Jurkat, Clone E6-1 (cell line): ENCODE measurements around the gene EXOC3L1.
A peak's percentile ranks its signal among the peaks of the same experiment; 100 is the strongest.

Experiments
- DNase-seq: peaks from one replicate; pipeline ENCODE4 v3.0.0-alpha.2; 2011; ENCODE audit warnings: low read depth, low spot score
- H3K4me3 ChIP-seq: 2 replicates; pipeline ENCODE4 v1.5.1; 2011; ENCODE audit warnings: mild to moderate bottlenecking, low read length, control low read depth, moderate library complexity

Gene EXOC3L1

GRCh38 chr16:67201411-67202345 lies 11.7 kb upstream of the EXOC3L1 start:
- DNase-seq, result no peak
- no peak overlapping the region for H3K4me3 ChIP-seq

GRCh38 chr16:67200491-67200890 lies 10.6 kb upstream of the EXOC3L1 start:
- DNase-seq, result no peak
- no peak overlapping the region for H3K4me3 ChIP-seq

GRCh38 chr16:67199808-67200198 lies 9.9 kb upstream of the EXOC3L1 start:
- no peak overlapping the region for H3K4me3 ChIP-seq
- no peak for DNase-seq

- DNase-seq, result no peak
Measured at GRCh38 chr16:67199011-67199807, 9.3 kb upstream of the EXOC3L1 start, which contains the start of gene ELMO3. Gene ELMO3, plus strand, starts transcription at chr16:67199131. Its CDS starts 196 bp downstream, at chr16:67199327.

GRCh38 chr16:67198238-67198734 lies 8.3 kb upstream of the EXOC3L1 start:
- DNase-seq, result peak; percentile 25
- H3K4me3 ChIP-seq, result no peak overlapping the region

More at GRCh38 chr16:67199011-67199807, 9.3 kb upstream of the EXOC3L1 start, which contains the start of gene ELMO3:
- no peak within 1 kb of the TSS for H3K4me3 ChIP-seq

- DNase-seq, result no peak
- H3K4me3 ChIP-seq, result no peak overlapping the region
Measured at GRCh38 chr16:67197704-67198103, 7.8 kb upstream of the EXOC3L1 start.

- no peak for DNase-seq
- no peak overlapping the region for H3K4me3 ChIP-seq
Measured at GRCh38 chr16:67196881-67197280, 6.9 kb upstream of the EXOC3L1 start.

- DNase-seq, result no peak
- no peak overlapping the region for H3K4me3 ChIP-seq
Measured at GRCh38 chr16:67195676-67196075, 5.7 kb upstream of the EXOC3L1 start.

GRCh38 chr16:67194260-67194659 lies 4.3 kb upstream of the EXOC3L1 start:
- H3K4me3 ChIP-seq, result no peak overlapping the region
- DNase-seq, result no peak

- peak overlapping the region; percentile 100 for H3K4me3 ChIP-seq
- no peak for DNase-seq
Measured at GRCh38 chr16:67193536-67193935, 3.6 kb upstream of the EXOC3L1 start.

- no peak for DNase-seq
- peak overlapping the region; percentile 100 for H3K4me3 ChIP-seq
Measured at GRCh38 chr16:67192781-67193361, 2.9 kb upstream of the EXOC3L1 start.

- DNase-seq, result peak; percentile 88
Measured at GRCh38 chr16:67191995-67192681, 2.2 kb upstream of the EXOC3L1 start, which contains the start of gene E2F4. Gene E2F4, plus strand, starts transcription at chr16:67192155. Its CDS starts 73 bp downstream, at chr16:67192228.

GRCh38 chr16:67191411-67191994 lies 1.6 kb upstream of the EXOC3L1 start:
- H3K4me3 ChIP-seq, result peak overlapping the region; percentile 100
- DNase-seq, result no peak

More at GRCh38 chr16:67191995-67192681, 2.2 kb upstream of the EXOC3L1 start, which contains the start of gene E2F4:
- H3K4me3 ChIP-seq, result peak within 1 kb of the TSS; percentile 100

- no peak for DNase-seq
- H3K4me3 ChIP-seq, result no peak overlapping the region
Measured at GRCh38 chr16:67190448-67191399, 788 bp upstream of the EXOC3L1 start.

GRCh38 chr16:67188798-67189197 lies 1.1 kb downstream of the EXOC3L1 start:
- DNase-seq, result no peak
- no peak overlapping the region for H3K4me3 ChIP-seq

- H3K4me3 ChIP-seq, result no peak overlapping the region
- no peak for DNase-seq
Measured at GRCh38 chr16:67188323-67188722, 1.6 kb downstream of the EXOC3L1 start.

- H3K4me3 ChIP-seq, result no peak overlapping the region
- no peak for DNase-seq
Measured at GRCh38 chr16:67187175-67187890, 2.6 kb downstream of the EXOC3L1 start.
